Endothelial cell of umbilical vein (primary cell): Measurements from ENCODE around the gene BAG3. TPM values are rescaled to one million over a fixed set of nuclear protein-coding genes. Genes with fewer than 3 reads are reported as not detected.

Source experiments
- BruUV-seq: library from RNA; stranded (reverse); fragments of 400-500 nt; replicated peaks from 2 replicates; lab custom pipeline; 2021; lab: Mats Ljungman, UMichigan
- CTCF ChIA-PET: fragments of 300-600, 350-600 bp; sonication (Branson Sonifier 250); formaldehyde crosslinking; loops from one replicate; lab custom pipeline; 2021; ENCODE audit warnings: antibody characterized with exemption, inconsistent platforms; lab: Charles Lee
- POLR2A ChIA-PET: fragments of 300-600, 350-600 bp; sonication (Branson Sonifier 250); formaldehyde crosslinking; loops from one replicate; lab custom pipeline; 2021; ENCODE audit warnings: antibody characterized with exemption, inconsistent platforms; lab: Charles Lee
- DNase-seq: peaks from one replicate; pipeline ENCODE4 v3.0.0-alpha.2; 2011; ENCODE audit warnings: low read depth, low spot score
- FAIRE-seq: peaks from 2 replicates; lab custom pipeline; 2011; peaks lifted over from hg19 to GRCh38; lab: Jason Lieb, UNC
- H2AFZ ChIP-seq: 2 replicates; pipeline ENCODE4 v1.6.0; 2012; ENCODE audit warnings: low read depth, low read length, control low read depth, inconsistent platforms
- H3K27ac ChIP-seq: 2 replicates; pipeline ENCODE4 v1.5.1; 2011; ENCODE audit warnings: low read depth, mild to moderate bottlenecking, control low read depth, low read length, moderate library complexity; ENCODE audit not compliant: insufficient read depth
- H3K27me3 ChIP-seq, 2 experiments: 2 replicates each; pipeline versions ENCODE4 v1.6.0 to v1.6.1; 2011; ENCODE audit warnings: low read length in 2 of 2, mixed read lengths in 1 of 2; ENCODE audit not compliant: control insufficient read depth in 2 of 2, insufficient read depth in 2 of 2
- H3K36me3 ChIP-seq, 2 experiments: 2 replicates in 1 of 2; 3 replicates in 1 of 2; pipeline ENCODE4 v1.5.1; 2011; ENCODE audit warnings: low read length in 2 of 2, mild to moderate bottlenecking in 1 of 2, moderate library complexity in 1 of 2; ENCODE audit not compliant: control insufficient read depth in 2 of 2, insufficient read depth in 2 of 2; ENCODE audit errors: extremely low read depth in 1 of 2
- H3K4me1 ChIP-seq: 3 replicates; pipeline ENCODE4 v1.5.1; 2011; ENCODE audit warnings: mild to moderate bottlenecking, low read length; ENCODE audit not compliant: control insufficient read depth, insufficient read depth; ENCODE audit errors: extremely low read depth
- H3K4me2 ChIP-seq: 2 replicates; pipeline ENCODE4 v1.6.1; 2011; ENCODE audit warnings: low read length, control low read depth, mixed read lengths; ENCODE audit not compliant: insufficient read depth
- H3K4me3 ChIP-seq, 3 experiments: fragments of 200-600 bp in 1 of 3; sonication (generic), shearing (Covaris generic) in 1 of 3; replicated peaks in 1 of 3; 2 replicates each; pipeline ENCODE4 v1.5.1; 2011 to 2016; ENCODE audit warnings: control low read depth in 3 of 3, low read length in 3 of 3, mild to moderate bottlenecking in 2 of 3, inconsistent platforms in 1 of 3, low read depth in 1 of 3, moderate library complexity in 1 of 3; ENCODE audit not compliant: insufficient read depth in 1 of 3
- H3K79me2 ChIP-seq: 2 replicates; pipeline ENCODE4 v1.6.0; 2012; ENCODE audit warnings: low read length, inconsistent platforms; ENCODE audit not compliant: control insufficient read depth, insufficient read depth
- H3K9ac ChIP-seq: replicated peaks from 2 replicates; pipeline ENCODE3; 2011; ENCODE audit warnings: low read length, control low read depth; ENCODE audit not compliant: insufficient read depth; ENCODE audit errors: extremely low read depth
- H3K9me1 ChIP-seq: replicated peaks from 3 replicates; pipeline ENCODE4 v1.6.0; 2011; ENCODE audit warnings: mild to moderate bottlenecking, low read length; ENCODE audit not compliant: control insufficient read depth, insufficient read depth; ENCODE audit errors: extremely low read depth
- H3K9me3 ChIP-seq: replicated peaks from 2 replicates; pipeline ENCODE4 v1.5.1; 2012; ENCODE audit warnings: low read length, inconsistent platforms; ENCODE audit not compliant: control insufficient read depth, insufficient read depth
- H4K20me1 ChIP-seq: replicated peaks from 2 replicates; pipeline ENCODE3; 2011; ENCODE audit warnings: mild to moderate bottlenecking, low read length; ENCODE audit not compliant: control insufficient read depth, insufficient read depth; ENCODE audit errors: extremely low read depth
- CTCF ChIP-seq, 2 donors: IDR thresholded peaks; 1 replicate in 1 of 2; 2 replicates in 1 of 2; pipeline ENCODE4 v1.5.1; 2011; ENCODE audit warnings: low read length in 2 of 2, mild to moderate bottlenecking in 2 of 2, moderate library complexity in 2 of 2, control low read depth in 1 of 2, inconsistent platforms in 1 of 2, low read depth in 1 of 2; ENCODE audit not compliant: insufficient read depth in 1 of 2; ENCODE audit errors: extremely low read depth in 1 of 2
- EZH2 ChIP-seq: IDR thresholded peaks from 2 replicates; pipeline ENCODE4 v1.6.1; 2012; ENCODE audit warnings: borderline replicate concordance, low read depth, mild to moderate bottlenecking, moderate library complexity, low read length, inconsistent platforms; ENCODE audit not compliant: severe bottlenecking
- FOS ChIP-seq: IDR thresholded peaks from 2 replicates; pipeline ENCODE4 v1.6.1; 2011; ENCODE audit warnings: mild to moderate bottlenecking, low read length, moderate library complexity, borderline replicate concordance; ENCODE audit not compliant: insufficient read depth
- GATA2 ChIP-seq: IDR thresholded peaks from 2 replicates; pipeline ENCODE4 v1.7.0; 2011; ENCODE audit warnings: low read depth, mild to moderate bottlenecking, moderate library complexity, mixed read lengths, low read length; ENCODE audit not compliant: insufficient read length, insufficient read depth
- JUN ChIP-seq: IDR thresholded peaks from 2 replicates; pipeline ENCODE4 v1.6.1; 2011; ENCODE audit warnings: borderline replicate concordance, low read depth; ENCODE audit not compliant: insufficient read length, insufficient read depth
- MAX ChIP-seq: IDR thresholded peaks from 2 replicates; pipeline ENCODE4 v1.6.1; 2011; ENCODE audit not compliant: insufficient read depth, insufficient read length
- MYC ChIP-seq: IDR thresholded peaks from one replicate; pipeline ENCODE4 v1.6.1; 2011; ENCODE audit warnings: mild to moderate bottlenecking, low read depth, low read length
- POLR2A ChIP-seq: IDR thresholded peaks from 2 replicates; pipeline ENCODE4 v1.6.1; 2012; ENCODE audit warnings: low read depth, mild to moderate bottlenecking, control low read depth, low read length
- POLR2AphosphoS5 ChIP-seq: IDR thresholded peaks from 2 replicates; pipeline ENCODE4 v1.6.1; 2012; ENCODE audit warnings: low read depth, mild to moderate bottlenecking, control low read depth, low read length, moderate library complexity; ENCODE audit not compliant: insufficient read depth
- dilution Hi-C: fragments of 300-500 bp; cut with MboI; formaldehyde crosslinking; loops from one replicate; pipeline ENCODE4 v1.15.0; 2019; ENCODE audit warnings: low sequenced_read_pairs; ENCODE audit not compliant: extremely low pct_ligation_motif_present
- intact Hi-C: fragments of 100-400 bp; cut with micrococcal nuclease; formaldehyde crosslinking; loops from one replicate; pipeline ENCODE4 v1.10.0; 2022
- polyA plus RNA-seq, 4 experiments: library from polyadenylated mRNA; depleted of rRNA in 3 of 4; stranded (reverse) in 3 of 4; unstranded in 1 of 4; fragments of >200 nt; gene quantifications; 2 replicates each; pipeline versions ENCODE4 v1.2.1 to v1.2.3, GENCODE V29; 2011 to 2012; ENCODE audit warnings: missing spikeins in 1 of 4
- total RNA-seq: library from RNA; stranded (reverse); gene quantifications from 2 replicates; pipeline ENCODE4 v1.2.3, GENCODE V29; 2021

BAG3 gene
- total and polyA plus RNA-seq, 2 donors (not counting 3 experiments of a cell fraction or from before 2014, with no cell fraction given): 25.2 to 66.7 TPM

DNA sequence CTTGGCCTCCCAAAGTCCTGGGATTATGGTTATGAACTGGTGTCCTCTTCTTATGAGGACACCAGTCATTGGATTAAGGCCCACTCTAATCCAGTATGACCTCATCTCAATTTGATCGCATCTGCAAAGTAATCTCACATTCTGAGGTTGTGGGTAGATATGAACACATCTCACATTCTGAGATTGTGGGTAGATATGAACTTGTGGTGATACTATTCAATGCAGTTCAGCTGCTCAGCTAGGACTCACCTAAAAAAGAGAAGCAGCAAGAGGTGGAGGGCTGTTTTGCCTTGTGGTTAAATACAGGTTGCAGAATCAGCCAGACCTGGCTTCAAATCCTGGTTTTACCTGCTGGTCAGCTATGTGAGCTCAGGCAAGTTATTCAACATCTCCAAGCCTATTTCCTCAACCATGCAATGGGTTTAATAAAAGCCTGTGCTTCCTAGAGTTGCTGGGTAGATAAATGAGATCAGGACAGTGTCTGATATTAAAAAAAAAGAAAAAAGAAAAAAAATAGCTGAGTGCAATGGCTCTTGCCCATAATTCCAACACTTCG is 8.5 kb upstream of the BAG3 start:
- H3K4me1 ChIP-seq: no peaks in the 10 kb centered on the region
- H3K27me3 ChIP-seq: peaks cover 0 to 2% of the 10 kb centered on the region in 2 experiments
- no peak overlapping the region for H3K9ac ChIP-seq
- intact Hi-C loops: no loop called here
- no peak for FAIRE-seq
- H3K36me3 ChIP-seq: no peaks in the 10 kb centered on the region
- no TSS peak for BruUV-seq
- H2AFZ ChIP-seq: no peak overlapping the region
- H4K20me1 ChIP-seq: no peaks in the 10 kb centered on the region
- no peaks in the 10 kb centered on the region for H3K9me1 ChIP-seq
- ChIA-PET POLR2A (interaction anchor here (1.1 kb wide), 1 partner anchor 9 kb away, joined by 3 read pairs; the partner anchor contains the start of gene BAG3), CTCF (interaction anchor here (1.3 to 1.9 kb wide), 3 partner anchors 9 to 34 kb away, joined by 4 to 7 read pairs (median 4); partner anchors contain the start of gene BAG3)
- no peak overlapping the region for H3K4me2 ChIP-seq
- no peak for DNase-seq
- H3K9me3 ChIP-seq: no peaks in the 10 kb centered on the region
- no peak overlapping the region for H3K27ac ChIP-seq
- TF ChIP-seq FOS: no peak
- no peak for TF ChIP-seq MAX
- no peak for TF ChIP-seq CTCF (IDR thresholded peaks at IDR 0.05; ENCODE audit: extremely low read depth in 1 of 2, insufficient read depth in 1 of 2, low read depth in 1 of 2, low read length in 2 of 2)
- no peak for TF ChIP-seq MYC
- TF ChIP-seq JUN: no peak
- TF ChIP-seq POLR2AphosphoS5: no peak
- TF ChIP-seq EZH2: no peak
- no peak for TF ChIP-seq POLR2A
- no peak for TF ChIP-seq GATA2
- H3K4me3 ChIP-seq: no peak overlapping the region
- dilution Hi-C loops: no loop called here
- H3K79me2 ChIP-seq: no peaks in the 10 kb centered on the region
